H1 (cell line): ENCODE measurements around the gene TCF21. TPM values are rescaled to one million over a fixed set of nuclear protein-coding genes. Genes with fewer than 3 reads are reported as not detected.

ENCODE experiments used
- CREB1 ChIP-seq: IDR thresholded peaks from 2 replicates; pipeline ENCODE4 v1.6.1; 2012; ENCODE audit warnings: inconsistent platforms
- SP1 ChIP-seq: IDR thresholded peaks from 2 replicates; pipeline ENCODE4 v1.6.1; 2011; ENCODE audit warnings: low read depth, low read length
- polyA plus RNA-seq, 7 experiments: library from polyadenylated mRNA; depleted of rRNA in 3 of 7; stranded (reverse) in 5 of 7; unstranded in 2 of 7; fragments of >200 nt in 5 of 7; fragments of 200-250 nt in 2 of 7; gene quantifications; 1 replicate in 5 of 7; 2 replicates in 1 of 7; 4 replicates in 1 of 7; pipeline versions ENCODE4 v1.2.1 to v1.2.3, GENCODE V29; 2011 to 2013; ENCODE audit warnings: missing spikeins in 2 of 7, mixed read lengths in 2 of 7
- total RNA-seq: library from RNA; stranded (reverse); fragmentation: NEBNext Ultra II Directional; extraction: Animal tissue kit (Norgen Biotek cat#: 25700); gene quantifications from 2 replicates; pipeline ENCODE4 v1.2.1, GENCODE V29; 2021
- TF ChIP-seq, protein P1 (sequence below): fragments of 300-600 bp; sonication (generic); IDR thresholded peaks from 2 replicates; pipeline ENCODE4 v1.7.1; 2012; ENCODE audit warnings: low read length, moderate library complexity, mild to moderate bottlenecking, inconsistent platforms; ENCODE audit not compliant: insufficient replicate concordance
- TF ChIP-seq, protein P2 (sequence below): IDR thresholded peaks from 2 replicates; pipeline ENCODE4 v1.6.1; 2012; ENCODE audit warnings: inconsistent platforms

Gene TCF21
- total and polyA plus RNA-seq, 2 of the 8 experiments (the other 6 are each of a cell fraction or from before 2014, with no cell fraction given) = 0.05 to 0.09 TPM

DNA sequence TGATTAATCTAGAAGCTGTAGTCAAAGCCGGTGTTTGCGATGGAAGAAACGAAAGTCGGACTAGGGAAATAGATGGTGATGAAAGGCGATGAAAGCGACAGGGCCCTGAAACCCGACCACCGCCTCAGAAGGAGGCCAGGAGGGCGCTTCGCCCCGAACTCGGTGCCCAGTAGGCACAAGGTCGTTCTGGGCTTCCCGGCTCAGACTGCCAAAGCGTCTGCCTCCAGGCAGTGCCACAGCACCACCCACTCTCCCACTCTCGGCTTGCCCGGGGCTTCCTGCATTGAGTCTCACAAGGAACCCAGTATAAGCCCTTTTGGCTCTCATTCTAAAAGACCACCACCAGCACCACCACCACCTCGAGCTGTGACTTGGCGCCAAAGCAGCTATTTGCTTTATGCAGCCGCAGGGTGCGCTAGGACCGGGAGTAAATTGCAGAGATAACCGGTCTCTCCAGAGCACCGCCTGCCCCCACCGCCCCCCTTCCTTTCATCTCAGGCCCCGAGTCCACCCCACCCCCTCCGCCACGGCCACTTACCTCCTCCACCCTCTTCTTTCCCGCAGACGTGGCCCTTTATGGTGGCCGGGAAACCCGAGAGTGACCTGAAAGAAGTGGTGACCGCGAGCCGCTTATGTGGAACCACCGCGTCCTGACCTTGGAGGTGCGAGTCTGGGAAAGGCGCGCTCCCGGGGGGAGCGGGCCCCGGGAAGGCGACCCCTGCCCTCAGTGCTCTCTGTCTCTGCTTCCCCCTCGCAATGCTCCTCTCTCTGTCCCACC is 2.4 kb downstream of the TCF21 start (continued):
- TF ChIP-seq, protein P1, sequence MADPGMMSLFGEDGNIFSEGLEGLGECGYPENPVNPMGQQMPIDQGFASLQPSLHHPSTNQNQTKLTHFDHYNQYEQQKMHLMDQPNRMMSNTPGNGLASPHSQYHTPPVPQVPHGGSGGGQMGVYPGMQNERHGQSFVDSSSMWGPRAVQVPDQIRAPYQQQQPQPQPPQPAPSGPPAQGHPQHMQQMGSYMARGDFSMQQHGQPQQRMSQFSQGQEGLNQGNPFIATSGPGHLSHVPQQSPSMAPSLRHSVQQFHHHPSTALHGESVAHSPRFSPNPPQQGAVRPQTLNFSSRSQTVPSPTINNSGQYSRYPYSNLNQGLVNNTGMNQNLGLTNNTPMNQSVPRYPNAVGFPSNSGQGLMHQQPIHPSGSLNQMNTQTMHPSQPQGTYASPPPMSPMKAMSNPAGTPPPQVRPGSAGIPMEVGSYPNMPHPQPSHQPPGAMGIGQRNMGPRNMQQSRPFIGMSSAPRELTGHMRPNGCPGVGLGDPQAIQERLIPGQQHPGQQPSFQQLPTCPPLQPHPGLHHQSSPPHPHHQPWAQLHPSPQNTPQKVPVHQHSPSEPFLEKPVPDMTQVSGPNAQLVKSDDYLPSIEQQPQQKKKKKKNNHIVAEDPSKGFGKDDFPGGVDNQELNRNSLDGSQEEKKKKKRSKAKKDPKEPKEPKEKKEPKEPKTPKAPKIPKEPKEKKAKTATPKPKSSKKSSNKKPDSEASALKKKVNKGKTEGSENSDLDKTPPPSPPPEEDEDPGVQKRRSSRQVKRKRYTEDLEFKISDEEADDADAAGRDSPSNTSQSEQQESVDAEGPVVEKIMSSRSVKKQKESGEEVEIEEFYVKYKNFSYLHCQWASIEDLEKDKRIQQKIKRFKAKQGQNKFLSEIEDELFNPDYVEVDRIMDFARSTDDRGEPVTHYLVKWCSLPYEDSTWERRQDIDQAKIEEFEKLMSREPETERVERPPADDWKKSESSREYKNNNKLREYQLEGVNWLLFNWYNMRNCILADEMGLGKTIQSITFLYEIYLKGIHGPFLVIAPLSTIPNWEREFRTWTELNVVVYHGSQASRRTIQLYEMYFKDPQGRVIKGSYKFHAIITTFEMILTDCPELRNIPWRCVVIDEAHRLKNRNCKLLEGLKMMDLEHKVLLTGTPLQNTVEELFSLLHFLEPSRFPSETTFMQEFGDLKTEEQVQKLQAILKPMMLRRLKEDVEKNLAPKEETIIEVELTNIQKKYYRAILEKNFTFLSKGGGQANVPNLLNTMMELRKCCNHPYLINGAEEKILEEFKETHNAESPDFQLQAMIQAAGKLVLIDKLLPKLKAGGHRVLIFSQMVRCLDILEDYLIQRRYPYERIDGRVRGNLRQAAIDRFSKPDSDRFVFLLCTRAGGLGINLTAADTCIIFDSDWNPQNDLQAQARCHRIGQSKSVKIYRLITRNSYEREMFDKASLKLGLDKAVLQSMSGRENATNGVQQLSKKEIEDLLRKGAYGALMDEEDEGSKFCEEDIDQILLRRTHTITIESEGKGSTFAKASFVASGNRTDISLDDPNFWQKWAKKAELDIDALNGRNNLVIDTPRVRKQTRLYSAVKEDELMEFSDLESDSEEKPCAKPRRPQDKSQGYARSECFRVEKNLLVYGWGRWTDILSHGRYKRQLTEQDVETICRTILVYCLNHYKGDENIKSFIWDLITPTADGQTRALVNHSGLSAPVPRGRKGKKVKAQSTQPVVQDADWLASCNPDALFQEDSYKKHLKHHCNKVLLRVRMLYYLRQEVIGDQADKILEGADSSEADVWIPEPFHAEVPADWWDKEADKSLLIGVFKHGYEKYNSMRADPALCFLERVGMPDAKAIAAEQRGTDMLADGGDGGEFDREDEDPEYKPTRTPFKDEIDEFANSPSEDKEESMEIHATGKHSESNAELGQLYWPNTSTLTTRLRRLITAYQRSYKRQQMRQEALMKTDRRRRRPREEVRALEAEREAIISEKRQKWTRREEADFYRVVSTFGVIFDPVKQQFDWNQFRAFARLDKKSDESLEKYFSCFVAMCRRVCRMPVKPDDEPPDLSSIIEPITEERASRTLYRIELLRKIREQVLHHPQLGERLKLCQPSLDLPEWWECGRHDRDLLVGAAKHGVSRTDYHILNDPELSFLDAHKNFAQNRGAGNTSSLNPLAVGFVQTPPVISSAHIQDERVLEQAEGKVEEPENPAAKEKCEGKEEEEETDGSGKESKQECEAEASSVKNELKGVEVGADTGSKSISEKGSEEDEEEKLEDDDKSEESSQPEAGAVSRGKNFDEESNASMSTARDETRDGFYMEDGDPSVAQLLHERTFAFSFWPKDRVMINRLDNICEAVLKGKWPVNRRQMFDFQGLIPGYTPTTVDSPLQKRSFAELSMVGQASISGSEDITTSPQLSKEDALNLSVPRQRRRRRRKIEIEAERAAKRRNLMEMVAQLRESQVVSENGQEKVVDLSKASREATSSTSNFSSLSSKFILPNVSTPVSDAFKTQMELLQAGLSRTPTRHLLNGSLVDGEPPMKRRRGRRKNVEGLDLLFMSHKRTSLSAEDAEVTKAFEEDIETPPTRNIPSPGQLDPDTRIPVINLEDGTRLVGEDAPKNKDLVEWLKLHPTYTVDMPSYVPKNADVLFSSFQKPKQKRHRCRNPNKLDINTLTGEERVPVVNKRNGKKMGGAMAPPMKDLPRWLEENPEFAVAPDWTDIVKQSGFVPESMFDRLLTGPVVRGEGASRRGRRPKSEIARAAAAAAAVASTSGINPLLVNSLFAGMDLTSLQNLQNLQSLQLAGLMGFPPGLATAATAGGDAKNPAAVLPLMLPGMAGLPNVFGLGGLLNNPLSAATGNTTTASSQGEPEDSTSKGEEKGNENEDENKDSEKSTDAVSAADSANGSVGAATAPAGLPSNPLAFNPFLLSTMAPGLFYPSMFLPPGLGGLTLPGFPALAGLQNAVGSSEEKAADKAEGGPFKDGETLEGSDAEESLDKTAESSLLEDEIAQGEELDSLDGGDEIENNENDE = no peak
- no peak for TF ChIP-seq SP1
- TF ChIP-seq, protein P2, sequence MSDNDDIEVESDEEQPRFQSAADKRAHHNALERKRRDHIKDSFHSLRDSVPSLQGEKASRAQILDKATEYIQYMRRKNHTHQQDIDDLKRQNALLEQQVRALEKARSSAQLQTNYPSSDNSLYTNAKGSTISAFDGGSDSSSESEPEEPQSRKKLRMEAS = peak; percentile 22; the same call in 1 of the 2 replicates
- no peak for TF ChIP-seq CREB1
